Esophagus squamous epithelium (tissue), 5 donors: ENCODE data around the gene PKD1. TPM values are rescaled to one million over a fixed set of nuclear protein-coding genes. Genes with fewer than 3 reads are reported as not detected.

ENCODE experiments used
- DNase-seq: peaks from one replicate; lab custom pipeline; 2025; lab: John Stamatoyannopoulos, UW
- H3K27ac ChIP-seq, 4 donors: fragments of 200-600 bp; sonication (generic); one replicate each; pipeline ENCODE4 v1.5.1; 2016 to 2019; ENCODE audit warnings: mild to moderate bottlenecking in 1 of 4
- H3K27me3 ChIP-seq, 4 donors: fragments of 200-600 bp; sonication (generic); 1 replicate in 3 of 4; 2 replicates in 1 of 4; pipeline versions ENCODE4 v1.5.1 to v1.6.0; 2017 to 2021; ENCODE audit warnings: antibody characterized with exemption in 1 of 4
- H3K36me3 ChIP-seq, 3 donors: fragments of 200-600 bp; sonication (generic); one replicate each; pipeline ENCODE4 v1.5.1; 2016 to 2019
- H3K4me1 ChIP-seq, 3 donors: fragments of 200-600 bp; sonication (generic); one replicate each; pipeline ENCODE4 v1.5.1; 2017 to 2019
- H3K4me3 ChIP-seq, 4 donors: fragments of 200-600 bp; sonication (generic); 1 replicate in 3 of 4; 2 replicates in 1 of 4; pipeline ENCODE4 v1.5.1; 2016 to 2019; ENCODE audit warnings: mild to moderate bottlenecking in 2 of 4, moderate library complexity in 1 of 4
- H3K9me3 ChIP-seq, 3 donors: fragments of 200-600 bp; sonication (generic); one replicate each; pipeline ENCODE4 v1.5.1; 2016 to 2019
- CTCF ChIP-seq, 6 experiments: fragments of 450-650 bp in 4 of 6; fragments of 200-600 bp in 2 of 6; sonication (generic) in 2 of 6; IDR thresholded peaks; one replicate each; pipeline ENCODE4 v1.5.1; 2016 to 2019; ENCODE audit warnings: antibody characterized with exemption in 6 of 6, mild to moderate bottlenecking in 4 of 6, moderate library complexity in 4 of 6
- POLR2A ChIP-seq, 4 donors: fragments of 450-650 bp; IDR thresholded peaks; one replicate each; pipeline ENCODE4 v1.6.1; 2017; ENCODE audit warnings: antibody characterized with exemption in 4 of 4, mild to moderate bottlenecking in 4 of 4, moderate library complexity in 3 of 4
- WGBS, 2 donors: methylation state at CpG; one replicate each; pipeline ENCODE4 v1.1.5; 2018; 5-methylcytosine and 5-hydroxymethylcytosine counted together
- intact Hi-C: fragments of 100-400 bp; cut with DNase I; formaldehyde crosslinking; loops from one replicate; pipeline ENCODE4 v1.15.0; 2022
- total RNA-seq, 4 donors: library from RNA; depleted of rRNA; stranded (reverse); fragments of >200 nt; gene quantifications; one replicate each; pipeline ENCODE4 v1.1.0, GENCODE V29; 2016
- donor health status: DM: yes; HTN: yes; CAD: no.

PKD1 gene
- total RNA-seq, 4 donors from 2014 or later = 34.1 to 123 (median 64.1) TPM

GRCh38 chr16:2180962-2181923 lies 45.5 kb upstream of the PKD1 start:
- Histone ChIP-seq H3K4me1 (peaks cover 0 to 21% (median 7%) of the 10 kb centered on the region in 3 donors), H3K27me3 (no peaks in the 10 kb centered on the region), H3K36me3 (peaks cover 0 to 23% (median 4%) of the 10 kb centered on the region in 3 donors), H3K4me3 (no peak overlapping the region), H3K9me3 (no peaks in the 10 kb centered on the region), H3K27ac (no peak overlapping the region)
- DNase-seq = no peak
- no peak for TF ChIP-seq CTCF (IDR thresholded peaks at IDR 0.05)
- TF ChIP-seq POLR2A (IDR thresholded peaks at IDR 0.05) = no peak
- intact Hi-C loops = no loop called here
- 97 to 100% methylated on average over 1 to 5 of the region's 46 CpGs for WGBS, 2 donors

GRCh38 chr16:2180461-2180860 lies 44.8 kb upstream of the PKD1 start:
- intact Hi-C loops = no loop called here
- Histone ChIP-seq H3K4me1 (peaks cover 0 to 27% (median 15%) of the 10 kb centered on the region in 3 donors), H3K27me3 (no peaks in the 10 kb centered on the region), H3K4me3 (no peak overlapping the region), H3K9me3 (no peaks in the 10 kb centered on the region), H3K27ac (no peak overlapping the region), H3K36me3 (peaks cover 7 to 31% (median 10%) of the 10 kb centered on the region in 3 donors)
- no peak for DNase-seq
- TF ChIP-seq POLR2A (IDR thresholded peaks at IDR 0.05) = no peak
- no peak for TF ChIP-seq CTCF (IDR thresholded peaks at IDR 0.05)
- 100% methylated on average over 1 of the region's 43 CpGs; no CpG with 5 or more reads in 1 of the 2 donors for WGBS, 2 donors

GRCh38 chr16:2179576-2179975 lies 43.9 kb upstream of the PKD1 start:
- H3K4me3 ChIP-seq = peak overlapping the region in 1 of 4 donors; percentile 27

GRCh38 chr16:2179107-2179501 lies 43.4 kb upstream of the PKD1 start:
- Histone ChIP-seq H3K36me3 (peaks cover 21 to 45% (median 23%) of the 10 kb centered on the region in 3 donors), H3K27ac (peak overlapping the region in 1 of 4 donors; percentile 21), H3K9me3 (no peaks in the 10 kb centered on the region), H3K4me1 (peaks cover 0 to 38% (median 15%) of the 10 kb centered on the region in 3 donors), H3K27me3 (no peaks in the 10 kb centered on the region), H3K4me3 (peak overlapping the region in 1 of 4 donors; percentile 27)
- no peak for DNase-seq
- 63% methylated on average over 27 of the region's 50 CpGs; no CpG with 5 or more reads in 1 of the 2 donors for WGBS, 2 donors
- intact Hi-C loops = no loop called here
- no peak for TF ChIP-seq POLR2A (IDR thresholded peaks at IDR 0.05)
- no peak for TF ChIP-seq CTCF (IDR thresholded peaks at IDR 0.05)

More at GRCh38 chr16:2179576-2179975, 43.9 kb upstream of the PKD1 start:
- no peak for TF ChIP-seq CTCF (IDR thresholded peaks at IDR 0.05)
- TF ChIP-seq POLR2A (IDR thresholded peaks at IDR 0.05) = no peak
- Histone ChIP-seq H3K9me3 (no peaks in the 10 kb centered on the region), H3K36me3 (peaks cover 16 to 40% (median 19%) of the 10 kb centered on the region in 3 donors), H3K27ac (peak overlapping the region in 1 of 4 donors; percentile 21), H3K27me3 (no peaks in the 10 kb centered on the region), H3K4me1 (peaks cover 0 to 35% (median 15%) of the 10 kb centered on the region in 3 donors)
- WGBS, 2 donors = no CpG with 5 or more reads among the region's 31 CpGs
- intact Hi-C loops = no loop called here
- DNase-seq = no peak
